GM18520 (cell line): ENCODE results near the gene DHRS4L2.

Source experiments
- ATAC-seq: cut with Tn5 transposase; IDR thresholded peaks from one replicate; pipeline ENCODE4 v1.9.1; 2021; ENCODE audit not compliant: unreplicated experiment

Gene DHRS4L2

GRCh38 chr14:24051789-24052655 is 63.3 kb downstream of the DHRS4L2 start, which contains the start of gene CARMIL3:
Gene CARMIL3 (plus strand): TSS chr14:24052009. CDS start chr14:24052154, 145 bp downstream.
- peak; percentile 69 for ATAC-seq

DNA sequence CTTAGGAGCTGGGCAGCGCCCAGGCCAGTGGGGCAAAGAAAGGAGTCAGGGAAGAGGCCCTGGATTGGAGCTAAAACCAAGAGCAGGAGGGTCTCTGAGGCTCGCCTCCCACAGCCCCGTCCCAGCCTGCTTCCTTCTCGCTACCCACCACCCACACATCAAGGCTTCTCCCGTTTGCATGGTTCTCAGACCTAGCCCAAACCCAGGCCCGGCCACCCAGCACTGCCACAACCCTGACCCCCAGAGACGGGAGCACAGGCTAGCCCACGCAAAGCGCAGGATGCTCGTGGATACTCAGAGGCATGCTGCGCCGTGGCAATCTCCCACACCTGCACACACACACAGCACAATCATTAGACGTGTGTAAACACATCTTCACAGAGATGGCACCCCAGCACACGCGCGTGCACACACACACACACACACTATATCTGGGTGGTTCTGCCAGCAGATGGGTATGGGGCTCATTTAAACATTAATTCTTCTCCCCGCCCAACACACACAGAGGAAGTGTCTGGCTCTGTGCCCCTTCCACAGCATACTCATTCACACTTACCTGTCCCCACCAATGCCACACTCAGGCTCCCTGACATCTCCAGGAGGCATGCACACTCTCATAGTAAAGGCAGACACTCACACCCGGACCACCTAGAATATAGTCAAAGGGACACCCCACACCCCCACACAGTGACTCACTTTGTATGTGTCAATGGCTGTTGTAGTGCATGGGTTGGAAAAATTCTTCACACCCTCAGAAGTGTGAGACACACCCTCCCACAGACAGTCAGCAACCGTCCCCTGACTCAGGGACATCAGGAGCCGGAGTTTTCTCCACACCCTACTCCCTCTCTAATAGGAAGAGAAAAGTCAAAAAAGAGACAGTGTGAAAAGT is 64.2 kb downstream of the DHRS4L2 start:
- no peak for ATAC-seq

- ATAC-seq, result no peak
Observed at GRCh38 chr14:24053548-24054323, 65.0 kb downstream of the DHRS4L2 start.

DNA sequence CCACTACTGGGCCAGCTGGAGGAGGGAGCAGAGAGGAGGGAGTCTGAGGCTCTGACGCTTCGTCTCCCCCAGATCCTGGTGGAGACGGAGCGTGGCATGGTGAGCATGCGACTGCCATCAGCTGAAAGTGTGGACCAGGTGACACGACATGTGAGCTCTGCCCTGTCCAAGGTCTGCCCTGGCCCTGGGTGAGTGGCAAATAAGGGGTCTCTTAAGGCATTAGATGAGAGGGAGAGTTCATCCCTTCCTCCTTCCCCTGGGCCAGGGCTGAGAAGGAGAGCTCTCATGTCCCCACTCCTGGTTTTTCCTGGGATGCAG is 65.6 kb downstream of the DHRS4L2 start:
- no peak for ATAC-seq

DNA sequence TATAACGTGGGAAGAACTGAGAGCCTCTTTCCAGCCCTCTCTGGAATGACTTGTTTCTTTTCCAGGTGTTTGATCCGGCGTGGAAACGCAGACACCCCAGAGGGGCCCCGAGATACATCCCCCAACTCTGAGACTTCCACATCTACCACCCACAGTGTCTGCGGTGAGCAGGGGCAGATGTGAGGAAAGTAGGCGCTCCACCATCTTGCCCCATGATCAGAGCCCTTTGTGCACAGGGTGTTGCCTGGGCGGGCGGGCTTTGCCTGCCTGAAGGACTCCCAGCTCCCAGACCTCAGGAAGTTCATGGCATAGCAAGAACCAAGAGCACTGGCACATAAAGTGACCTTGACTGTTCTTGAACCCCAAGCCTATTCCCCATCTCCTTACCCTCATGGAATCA is 65.9 kb downstream of the DHRS4L2 start:
- ATAC-seq, result no peak
